CD4-positive, alpha-beta T cell treated with Interleukin-1 beta for 1 hour (primary cell): ENCODE data around the gene MCRIP1.

Experiments
- DNase-seq, 2 donors: peaks; one replicate each; pipeline ENCODE4 v3.0.0-alpha.2; 2020 to 2022

The MCRIP1 gene

DNA sequence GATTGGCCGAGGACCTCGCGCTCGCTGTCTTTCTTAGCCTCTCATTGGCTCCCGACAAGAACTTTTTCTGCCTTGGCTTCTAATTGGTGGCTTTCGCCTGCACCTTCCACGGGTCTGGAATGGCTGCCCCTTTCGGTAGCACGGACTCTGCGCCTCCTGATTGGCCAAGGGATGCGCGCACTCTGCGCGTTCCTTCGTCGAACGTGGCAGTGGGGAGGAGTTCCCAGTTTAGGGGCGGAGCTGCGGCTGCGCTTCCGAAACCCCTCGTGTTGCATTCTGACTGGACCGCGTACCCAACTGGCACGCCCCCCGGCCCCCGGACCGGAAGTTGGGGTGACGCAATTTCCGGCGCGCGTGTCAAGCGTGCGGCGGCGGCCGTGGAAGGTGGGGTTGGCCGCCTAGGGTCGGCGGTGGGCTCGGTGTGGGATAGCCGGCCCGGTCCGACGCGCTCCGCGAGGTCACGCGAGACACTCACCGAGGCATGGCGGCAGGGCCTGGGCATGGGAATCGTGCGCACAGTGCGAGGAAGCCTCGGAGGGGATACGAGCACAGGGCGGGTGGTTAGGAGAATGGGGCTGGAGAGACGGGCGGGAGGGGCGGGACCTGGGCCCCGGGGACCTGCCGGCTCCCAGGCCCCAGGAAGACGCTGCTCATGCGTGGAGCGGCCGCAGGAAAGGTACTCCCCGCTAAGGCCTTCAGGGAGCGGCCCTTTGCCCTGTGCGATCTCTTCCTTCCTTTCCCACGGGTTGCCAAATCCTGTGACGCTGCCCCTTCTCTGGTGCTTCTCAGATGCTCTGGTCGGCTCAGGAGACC lies 27.9 kb upstream of the MCRIP1 start:
- peak; percentile 100 for DNase-seq

DNA sequence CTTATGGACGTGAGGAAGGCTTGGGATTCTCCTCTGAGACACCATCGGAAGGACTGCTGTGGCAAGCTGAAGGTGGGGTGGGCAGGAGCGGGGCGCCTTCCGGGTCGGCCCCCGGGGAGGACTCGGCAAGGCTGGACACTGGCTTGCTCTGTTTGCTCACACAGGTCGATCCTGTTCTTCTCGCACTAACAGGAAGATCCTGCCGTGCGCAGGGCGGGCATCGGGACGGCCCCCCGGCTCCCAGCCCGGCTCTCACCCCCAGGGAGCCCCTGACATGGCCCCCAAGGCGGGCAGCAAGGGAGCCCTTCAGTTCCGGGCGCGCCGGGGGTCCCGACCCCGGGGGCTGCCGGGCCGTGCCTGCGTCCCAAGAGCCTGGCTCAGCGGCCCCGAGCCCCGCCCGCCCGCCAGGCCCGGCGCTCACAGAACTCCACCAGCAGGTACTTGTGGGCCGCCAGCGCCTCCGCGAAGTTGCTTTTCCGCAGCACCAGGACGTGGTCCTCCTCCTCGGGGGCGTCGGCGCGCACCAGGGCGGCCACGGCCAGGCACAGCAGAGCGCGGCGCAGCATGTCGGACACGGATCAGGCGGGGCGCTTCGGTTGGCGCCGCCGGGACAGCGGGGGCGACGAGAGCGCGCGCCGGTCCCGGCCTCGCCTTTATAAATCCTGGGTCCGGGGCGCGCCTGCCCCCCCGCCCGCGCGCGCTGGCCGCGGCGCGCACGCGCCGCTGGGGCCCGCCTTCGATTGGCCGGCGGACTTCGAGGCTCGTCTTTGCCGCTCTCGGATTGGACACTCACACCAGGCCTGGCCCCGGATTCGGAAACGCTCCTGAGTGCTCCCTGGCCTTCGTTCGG lies 27.0 kb upstream of the MCRIP1 start, which contains the start of gene P4HB:
TSS of gene P4HB (minus strand) at position 630 of the 850 bp plus-strand sequence. CDS start at position 566, 64 bp downstream.
- DNase-seq, result no peak

DNA sequence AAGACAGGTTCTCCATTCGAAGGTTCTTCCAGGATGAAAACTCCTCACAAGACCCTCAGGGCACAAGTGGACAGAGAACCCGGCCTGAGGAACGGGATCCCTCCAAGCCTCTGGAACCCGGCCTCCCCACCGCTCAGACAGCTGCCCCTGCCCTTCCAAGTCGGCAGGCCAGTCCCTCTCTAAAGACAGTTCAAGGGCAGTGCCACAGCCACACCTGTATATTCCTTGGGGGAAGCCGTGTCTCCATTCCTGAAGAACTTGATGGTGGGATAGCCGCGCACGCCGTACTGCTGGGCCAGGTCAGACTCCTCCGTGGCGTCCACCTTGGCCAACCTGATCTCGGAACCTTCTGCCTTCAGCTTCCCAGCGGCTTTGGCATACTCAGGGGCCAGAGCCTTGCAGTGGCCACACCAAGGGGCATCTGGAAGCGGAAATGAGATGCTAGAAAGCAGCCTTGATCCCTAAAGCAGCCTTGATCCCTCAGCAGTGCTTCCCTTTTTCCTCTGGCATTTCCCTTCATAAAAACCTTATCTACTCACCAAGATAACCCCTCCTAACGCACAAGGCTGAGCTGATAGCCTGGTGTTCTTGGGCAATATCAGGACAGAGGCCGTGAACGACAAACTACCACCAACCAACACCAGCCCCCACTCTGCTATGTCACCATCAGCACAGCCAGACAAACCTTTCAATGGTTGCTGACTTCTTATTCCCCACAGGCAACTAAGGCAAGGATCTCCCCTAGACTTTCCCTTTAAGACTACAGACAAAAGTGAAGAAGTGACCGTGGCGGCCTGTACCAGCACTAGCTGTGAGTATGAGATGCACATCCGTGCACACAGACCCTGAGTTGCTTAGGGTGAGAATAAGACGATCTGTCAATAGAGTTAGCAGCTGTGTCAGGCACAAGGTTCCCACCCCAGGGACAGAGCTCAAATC lies 26.1 kb upstream of the MCRIP1 start:
- DNase-seq, result no peak

DNA sequence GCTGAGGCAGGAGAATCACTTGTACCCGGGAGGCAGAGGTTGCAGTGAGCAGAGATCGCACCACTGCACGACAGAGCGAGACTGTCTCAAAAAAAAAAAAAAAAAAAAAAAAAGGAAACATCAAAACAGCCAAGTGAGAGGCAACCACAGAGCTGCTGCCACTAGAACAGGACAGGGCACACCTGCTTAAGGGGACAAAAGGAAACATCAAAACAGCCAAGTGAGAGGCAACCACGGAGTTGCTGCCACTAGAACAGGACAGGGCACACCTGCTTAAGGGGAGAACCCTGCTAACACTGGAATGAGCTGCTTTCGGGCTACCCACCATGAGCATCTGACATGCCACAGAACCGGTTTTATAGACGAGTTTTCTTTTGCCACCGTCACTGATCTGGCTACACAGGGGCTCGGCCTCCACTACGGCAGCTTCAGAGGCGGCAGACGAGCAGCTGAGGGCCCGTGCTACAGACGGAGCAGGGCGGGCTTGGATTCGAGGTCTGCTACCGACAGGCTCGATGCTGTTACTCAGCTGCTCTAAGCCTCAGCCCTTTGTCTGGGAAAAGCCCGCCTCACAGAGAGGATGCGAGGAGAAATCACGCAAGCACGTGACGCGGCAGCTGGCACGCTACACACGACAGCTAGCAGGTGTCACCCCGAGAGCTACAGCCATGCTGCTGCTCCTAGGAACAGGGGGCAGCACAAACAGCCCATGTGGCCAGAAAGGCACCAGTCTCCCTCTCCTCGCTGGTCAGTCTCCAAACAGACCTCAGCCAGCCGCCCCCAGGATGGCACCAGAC lies 25.3 kb upstream of the MCRIP1 start:
- no peak for DNase-seq

DNA sequence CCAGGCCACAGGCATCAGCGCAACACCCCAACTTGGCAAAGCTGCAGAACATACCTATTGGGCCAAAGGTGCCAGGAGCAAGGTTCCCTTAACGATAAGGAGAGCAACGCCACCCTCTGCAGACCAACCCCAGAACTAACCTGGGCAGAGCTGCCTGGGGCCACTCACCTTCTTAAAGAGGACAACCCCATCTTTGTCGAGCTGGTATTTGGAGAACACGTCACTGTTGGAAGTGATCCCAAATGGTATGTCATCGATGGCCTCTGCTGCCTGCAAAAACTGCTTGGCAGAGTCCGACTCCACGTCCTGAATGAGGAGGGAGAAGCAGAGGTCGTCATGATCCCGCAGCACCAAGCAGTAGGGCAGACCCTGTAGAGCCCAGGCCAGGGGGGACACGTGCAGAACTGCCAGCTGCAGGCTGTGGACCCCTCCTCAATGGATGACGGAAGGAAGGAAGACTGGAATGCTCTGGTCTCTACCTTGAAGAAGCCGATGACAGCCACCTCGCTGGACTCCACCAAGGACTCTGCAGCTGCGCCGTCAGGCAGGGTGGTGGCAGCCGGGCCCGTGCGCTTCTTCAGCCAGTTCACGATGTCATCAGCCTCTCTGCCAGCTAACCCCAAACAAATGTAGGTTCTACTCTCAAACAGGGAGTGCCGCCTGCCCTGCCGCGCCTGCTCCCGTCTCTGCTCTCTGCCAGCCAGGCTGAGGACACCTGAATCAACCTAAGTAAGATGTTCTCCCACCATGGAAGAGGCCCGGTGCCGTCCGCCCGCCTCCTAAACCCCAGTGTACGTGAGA lies 22.1 kb upstream of the MCRIP1 start:
- DNase-seq, result no peak

DNA sequence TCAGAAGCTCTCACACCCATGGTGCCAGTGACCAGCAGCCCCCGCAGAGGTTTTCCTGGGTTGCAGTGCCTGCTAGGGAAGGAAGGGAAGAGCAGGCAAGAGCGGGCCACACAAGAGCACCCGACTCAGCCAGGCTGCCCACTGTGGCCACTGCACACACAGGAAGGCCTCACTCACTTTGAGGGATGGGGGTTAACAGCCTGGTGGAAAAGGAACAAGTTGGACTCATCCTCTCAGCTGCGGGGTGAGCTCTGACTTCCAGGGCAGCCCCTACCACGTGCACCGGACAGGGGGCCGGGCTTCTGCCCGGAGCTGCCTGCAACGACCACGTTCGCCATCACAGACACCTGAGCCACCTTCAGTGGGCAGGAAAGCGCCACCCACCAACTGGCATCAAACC lies 19.1 kb upstream of the MCRIP1 start:
- DNase-seq, result no peak

DNA sequence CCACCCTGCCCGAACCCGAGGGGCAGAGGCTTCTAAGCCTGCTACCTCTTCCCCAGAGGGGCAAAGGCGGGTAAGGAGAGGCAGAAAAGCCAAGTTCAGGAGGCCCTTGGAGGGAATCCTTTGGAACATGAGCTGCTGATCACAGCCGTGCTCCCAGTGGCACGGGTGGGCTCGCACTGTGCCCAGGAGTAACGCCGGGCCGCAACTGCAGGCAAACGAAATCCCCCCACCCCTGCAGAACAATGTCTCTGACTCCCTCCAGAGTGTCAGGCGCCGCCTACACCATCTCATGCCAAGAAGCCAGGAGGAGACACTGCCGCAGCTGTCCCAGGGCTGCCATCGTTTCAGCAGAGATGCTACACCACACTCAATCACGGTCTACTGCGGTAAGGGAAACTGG lies 18.3 kb upstream of the MCRIP1 start:
- no peak for DNase-seq

DNA sequence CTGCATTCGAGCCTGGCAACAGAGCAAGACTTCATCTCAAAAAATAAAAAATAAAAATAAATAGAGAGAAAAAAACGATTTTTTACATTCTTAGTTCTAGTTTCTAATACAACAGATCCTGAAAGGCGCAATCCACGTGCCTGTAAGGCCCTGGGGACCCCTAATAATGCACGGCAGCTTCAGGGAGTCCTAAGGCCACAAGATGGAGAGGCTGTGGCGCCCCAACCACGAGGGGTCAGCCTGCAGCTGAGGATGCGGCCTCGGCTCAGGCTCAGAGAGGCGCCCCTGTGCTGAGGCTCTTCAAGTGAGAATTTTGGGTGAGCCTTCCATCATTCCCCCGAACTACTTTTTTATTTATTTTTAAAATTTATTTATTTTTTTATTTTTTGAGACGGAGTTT lies 16.4 kb upstream of the MCRIP1 start:
- DNase-seq, result no peak

DNA sequence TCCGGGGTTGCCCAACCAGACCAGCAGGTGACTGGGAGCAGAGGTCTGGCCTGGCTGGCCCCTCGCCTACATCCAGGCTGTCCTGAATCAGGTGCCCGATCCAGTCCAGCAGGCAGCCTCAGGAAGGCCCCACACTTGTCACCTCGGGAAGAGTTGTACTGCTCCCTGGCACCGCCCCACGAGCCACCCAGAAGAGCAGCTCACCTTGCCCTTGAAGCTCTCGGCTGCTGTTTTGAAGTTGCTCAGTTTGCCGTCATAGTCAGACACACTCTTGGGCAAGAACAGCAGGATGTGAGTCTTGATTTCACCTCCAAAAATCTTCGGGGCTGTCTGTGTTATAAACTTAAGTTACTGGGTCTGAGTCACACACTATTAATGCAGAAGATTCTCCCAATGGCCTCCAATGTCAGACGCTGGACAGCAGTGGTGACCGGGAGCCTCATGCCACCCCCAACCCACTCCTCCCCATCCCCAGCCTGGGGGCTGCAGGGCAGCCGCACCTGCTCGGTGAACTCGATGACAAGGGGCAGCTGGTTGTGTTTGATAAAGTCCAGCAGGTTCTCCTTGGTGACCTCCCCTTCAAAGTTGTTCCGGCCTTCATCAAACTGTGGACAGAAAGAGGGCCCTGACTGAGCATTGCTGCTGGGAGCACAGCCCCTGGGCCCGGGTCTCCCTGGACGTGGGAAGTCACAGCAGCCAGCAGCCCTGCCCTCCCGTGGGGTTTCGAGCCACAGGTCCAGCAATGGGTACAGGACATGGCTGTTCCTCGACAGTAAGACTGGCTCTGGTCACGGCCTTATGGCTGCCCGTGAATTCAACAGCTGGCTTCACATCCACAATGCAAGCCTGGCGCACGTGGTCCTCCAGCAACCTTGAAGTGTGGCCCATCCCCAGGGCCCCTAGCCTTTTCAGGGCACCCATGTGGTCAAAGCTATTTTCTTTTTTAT lies 13.9 kb upstream of the MCRIP1 start:
- DNase-seq, result no peak

DNA sequence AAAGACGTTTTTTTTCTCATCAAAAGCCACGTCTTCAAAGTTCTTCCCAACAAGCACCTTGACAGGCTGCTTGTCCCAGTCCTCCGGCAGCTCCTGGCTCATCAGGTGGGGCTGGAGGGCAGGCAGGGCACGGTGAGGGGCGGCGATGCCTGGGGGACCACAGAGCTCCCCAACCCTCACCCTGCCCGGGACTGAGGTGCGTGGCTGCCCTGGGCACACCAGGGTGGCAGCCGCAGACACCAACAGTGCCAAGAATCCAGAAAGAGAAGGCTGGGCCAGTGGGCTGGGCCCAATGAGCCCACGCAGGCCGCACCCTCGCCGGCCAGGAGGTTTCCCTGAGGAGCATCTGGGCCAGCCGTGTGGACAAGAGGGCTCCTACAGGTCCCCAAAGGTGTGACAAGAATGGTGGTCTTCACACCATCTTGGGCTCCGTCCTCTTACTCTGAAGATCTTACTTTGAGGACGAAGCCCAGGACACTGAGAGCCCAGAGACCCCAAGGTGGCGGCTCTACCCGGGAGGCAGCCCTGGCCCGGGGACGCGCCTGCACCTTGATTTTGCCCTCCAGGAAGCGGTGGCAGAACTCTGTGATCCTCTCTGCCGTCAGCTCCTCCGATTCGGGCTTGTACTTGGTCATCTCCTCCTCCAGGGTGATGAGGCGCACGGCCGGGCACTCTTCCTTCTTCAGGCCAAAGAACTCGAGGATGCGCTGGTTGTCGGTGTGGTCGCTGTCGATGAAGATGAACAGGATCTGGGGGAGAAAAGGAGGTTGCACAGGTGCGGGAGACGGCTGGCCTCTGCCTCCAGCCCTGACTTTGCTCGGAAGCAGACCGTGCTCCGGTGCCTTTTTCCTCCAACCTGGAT lies 13.0 kb upstream of the MCRIP1 start:
- no peak for DNase-seq

DNA sequence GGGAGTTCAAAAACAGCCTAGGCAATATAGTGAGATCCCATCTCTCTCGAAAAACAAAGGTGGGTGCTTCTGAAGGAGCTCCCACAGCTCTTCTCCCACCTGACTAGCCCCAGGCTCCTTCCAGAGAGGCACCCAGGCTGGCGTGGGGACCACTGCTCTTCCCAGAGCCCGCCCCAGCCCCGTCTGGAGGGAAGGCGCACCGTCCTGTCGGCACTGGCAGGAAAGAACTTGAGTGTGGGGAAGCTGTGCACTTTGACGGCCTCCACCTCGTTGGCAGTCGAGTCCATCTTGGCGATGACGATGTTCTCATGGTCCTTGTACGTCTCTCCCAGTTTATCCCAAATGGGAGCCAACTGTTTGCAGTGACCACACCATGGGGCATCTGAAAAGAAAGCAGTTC lies 12.3 kb upstream of the MCRIP1 start:
- DNase-seq, result no peak

DNA sequence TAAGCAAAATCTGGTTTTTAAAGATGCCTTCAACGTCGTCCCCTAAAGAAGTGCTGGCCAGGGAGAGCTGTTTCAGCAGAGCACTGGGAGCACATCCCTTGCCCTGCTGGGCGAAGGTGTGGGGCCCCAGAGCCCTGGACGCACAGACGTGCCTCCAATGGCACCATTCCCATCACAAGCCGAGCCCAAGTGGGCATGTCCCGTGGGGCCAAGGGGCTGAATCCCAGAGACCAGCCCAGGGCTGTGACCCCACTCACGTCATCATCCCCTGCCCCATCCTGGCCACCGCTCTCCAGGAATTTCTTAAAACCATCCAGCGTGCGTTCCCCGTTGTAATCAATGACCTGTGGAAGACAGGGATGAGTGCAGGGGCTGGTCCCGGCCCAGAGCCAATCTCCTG lies 11.8 kb upstream of the MCRIP1 start:
- no peak for DNase-seq

DNA sequence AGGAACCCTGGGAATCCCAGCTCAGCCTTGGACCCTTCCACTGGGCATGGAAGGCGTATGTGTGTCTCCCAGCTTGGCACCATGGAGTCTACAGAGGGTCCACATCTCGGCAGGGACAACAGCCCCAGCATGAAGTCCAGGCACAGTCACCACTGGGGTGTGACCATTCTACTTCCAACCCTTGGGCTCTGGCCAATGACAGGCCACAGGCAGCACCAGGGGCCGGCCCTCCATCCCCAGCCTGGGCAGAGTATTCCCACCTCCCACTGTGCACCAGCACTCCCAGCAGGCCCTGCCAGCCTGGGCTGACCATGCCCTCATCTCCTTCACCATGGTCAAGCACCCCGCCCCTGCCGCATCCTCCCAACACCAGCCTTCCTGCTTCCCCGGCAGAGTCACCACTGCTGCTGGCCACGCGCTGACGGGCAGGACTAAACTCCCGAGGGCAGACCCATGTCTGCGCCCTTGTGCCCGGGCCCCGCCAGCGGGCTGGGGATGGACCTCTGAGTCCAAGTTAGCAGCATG lies 11.3 kb upstream of the MCRIP1 start:
- DNase-seq, result no peak

DNA sequence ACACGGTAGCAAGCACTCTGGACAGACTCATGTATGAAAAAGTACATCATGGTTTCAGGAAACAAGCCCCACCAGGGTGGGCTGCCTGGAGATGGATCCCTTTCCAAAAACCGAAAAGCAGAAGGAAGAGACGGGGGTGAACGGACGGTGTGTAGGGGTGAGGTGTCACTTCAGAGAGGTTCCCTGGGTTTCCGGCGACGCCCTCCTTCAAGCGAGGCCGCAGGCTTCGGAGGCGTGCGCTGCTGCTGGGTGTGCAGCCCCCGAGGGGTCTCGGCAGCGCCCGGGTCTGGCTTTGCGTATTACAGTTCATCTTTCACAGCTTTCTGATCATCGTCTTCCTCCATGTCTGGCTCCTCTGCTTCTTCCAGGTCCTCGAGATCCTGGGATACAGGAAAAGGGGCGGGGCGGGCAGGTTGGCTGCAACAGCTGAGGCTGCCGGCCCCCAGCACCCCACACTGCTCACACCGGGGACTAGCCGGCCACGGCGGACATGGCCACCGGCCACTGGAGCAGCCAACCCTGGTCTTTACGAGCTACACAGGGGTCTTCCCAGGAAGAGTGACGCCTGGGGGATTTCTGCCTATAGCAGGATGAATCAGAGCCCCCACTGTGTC lies 10.7 kb upstream of the MCRIP1 start:
- DNase-seq, result no peak

DNA sequence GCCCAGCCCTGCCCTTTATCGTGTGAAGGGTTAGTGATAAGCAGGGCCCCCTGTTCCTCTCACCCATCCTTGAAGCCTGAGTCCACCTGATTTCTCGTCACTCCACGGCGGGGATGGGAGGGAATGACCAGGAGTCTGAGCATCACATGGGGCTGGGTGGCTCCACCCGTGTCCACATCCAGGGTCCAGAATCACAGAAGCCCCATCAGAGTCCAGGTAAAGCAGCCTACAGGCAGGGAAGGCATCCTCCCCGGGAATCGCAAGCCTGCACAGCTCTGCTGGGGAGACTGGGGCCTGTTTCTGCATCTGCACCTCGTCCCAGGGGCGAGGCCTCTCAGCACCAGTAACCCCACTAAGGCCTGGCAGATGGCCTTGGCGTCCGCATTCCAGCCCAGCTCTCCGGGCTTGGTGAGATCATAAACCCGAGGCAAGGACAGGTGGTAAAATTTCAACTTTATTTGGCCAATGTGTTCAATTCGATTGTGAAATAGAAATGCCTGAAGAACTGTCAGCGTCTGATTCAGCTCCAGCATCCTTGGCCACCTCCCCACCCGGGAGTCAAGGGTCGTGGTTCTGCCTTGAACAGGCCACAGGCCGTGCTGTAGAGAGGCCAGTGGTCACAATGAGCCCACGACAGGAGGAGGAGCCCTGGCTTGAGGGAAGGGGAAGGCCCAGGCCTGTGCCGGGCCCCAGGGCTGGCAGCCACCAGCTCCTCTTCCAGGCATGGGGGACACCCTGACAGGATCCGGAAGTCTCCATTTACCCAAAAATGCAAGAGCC lies 9.8 kb upstream of the MCRIP1 start:
- DNase-seq, result no peak

DNA sequence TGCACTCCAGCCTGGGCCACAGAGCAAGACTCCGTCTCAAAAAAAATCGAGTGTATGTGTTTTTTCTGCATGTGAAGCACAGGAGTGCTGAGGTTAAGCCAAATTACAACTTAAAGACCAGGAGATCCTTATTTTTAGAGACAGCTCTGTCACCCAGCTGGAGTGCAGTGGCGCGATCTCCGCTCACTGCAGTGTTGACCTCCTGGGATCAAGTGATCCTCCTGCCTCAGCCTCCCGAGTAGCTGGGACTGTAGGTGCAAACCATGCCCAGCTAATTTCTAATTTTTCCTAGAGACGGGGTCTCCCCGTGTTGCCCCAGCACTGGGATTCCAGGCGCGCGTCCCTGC lies 9.3 kb upstream of the MCRIP1 start:
- DNase-seq, result no peak

DNA sequence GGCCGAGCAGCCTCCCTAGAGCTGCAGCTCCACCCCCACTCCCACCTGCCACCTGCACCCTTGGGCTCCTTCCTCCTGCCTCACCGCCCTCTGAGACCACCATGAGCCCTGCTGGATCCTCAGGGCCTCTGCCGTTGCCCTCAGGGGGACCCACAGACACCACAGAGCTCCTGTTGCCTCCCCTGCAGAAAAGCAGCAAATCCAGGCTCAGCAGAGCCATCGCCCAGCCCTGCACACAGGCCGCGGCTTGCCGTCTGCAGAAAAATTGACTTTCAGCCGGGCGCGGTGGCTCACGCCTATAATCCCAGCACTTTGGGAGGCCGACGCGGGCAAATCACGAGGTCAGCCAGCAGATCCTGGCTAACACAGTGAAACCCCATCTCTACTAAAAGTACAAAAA lies 8.8 kb upstream of the MCRIP1 start:
- no peak for DNase-seq
